Measurements from ENCODE around the gene PRKCA.

GRCh38 chr17:66264696-66265095 is 37.7 kb upstream of the PRKCA start:
- no peak for TF ChIP-seq POLR2A (IDR thresholded peaks at IDR 0.05)
- no peak for TF ChIP-seq CTCF (IDR thresholded peaks at IDR 0.05)
- no peak for TF ChIP-seq POLR2AphosphoS5 (IDR thresholded peaks at IDR 0.05)
- TF ChIP-seq EP300 (IDR thresholded peaks at IDR 0.05), result no peak

Measured in suprapubic skin (tissue), 4 donors.